SU-DHL-6 (cell line): ENCODE measurements around the gene LRP11.

Source experiments
- CTCF ChIP-seq: fragments of 200-600 bp; sonication (generic); IDR thresholded peaks from one replicate; pipeline ENCODE4 v1.5.1; 2017; ENCODE audit warnings: antibody characterized with exemption, mild to moderate bottlenecking, low read length, moderate library complexity; ENCODE audit not compliant: insufficient read depth, poor library complexity, severe bottlenecking
- EZH2phosphoT487 ChIP-seq: fragments of 200-600 bp; sonication (generic), shearing (Covaris generic); conservative IDR thresholded peaks from 2 replicates; pipeline ENCODE4 v1.6.1; 2018; ENCODE audit warnings: mild to moderate bottlenecking, antibody characterized with exemption, low read length, moderate library complexity, mixed read lengths

GRCh38 chr6:149905911-149906371 is 41.8 kb upstream of the LRP11 start:
- TF ChIP-seq CTCF (no peak), EZH2phosphoT487 (no peak)
